Limb (tissue), 2 donors: ENCODE measurements around the gene TIMM50.

Experiments used
- DNase-seq, 2 donors: peaks; one replicate each; pipeline ENCODE4 v3.0.0-alpha.2; 2016; ENCODE audit errors: extremely low spot score in 2 of 2

TIMM50 gene

GRCh38 chr19:39532233-39533002, 51.8 kb downstream of the TIMM50 start, which contains the start of gene EID2B:
Gene EID2B, minus strand, starts transcription at chr19:39532852. Its CDS starts 50 bp downstream, at chr19:39532802.
- DNase-seq: peak; percentile 95 to 97

- DNase-seq: no peak
Measured at GRCh38 chr19:39533003-39533512, 52.4 kb downstream of the TIMM50 start.

GRCh38 chr19:39533791-39534190, 53.2 kb downstream of the TIMM50 start:
- no peak for DNase-seq

- DNase-seq: no peak
Measured at GRCh38 chr19:39539165-39539517, 58.5 kb downstream of the TIMM50 start.

- peak; percentile 95 to 97 for DNase-seq
Measured at GRCh38 chr19:39539518-39540332, 59.1 kb downstream of the TIMM50 start, which contains the start of gene EID2. Gene EID2, minus strand, starts transcription at chr19:39540161. Its CDS starts 82 bp downstream, at chr19:39540079.

- DNase-seq: no peak
Measured at GRCh38 chr19:39540333-39540673, 59.7 kb downstream of the TIMM50 start.
